IMR-90 (cell line): ENCODE measurements around the gene PCDHA5. TPM values are rescaled to one million over a fixed set of nuclear protein-coding genes. Genes with fewer than 3 reads are reported as not detected.

Experiments used
- ATAC-seq: fragments of 200-7000 bp; cut with Tn5 transposase; 2 replicates; pipeline ENCODE4 v1.9.1; 2020; ENCODE audit warnings: low read depth, mild to moderate bottlenecking, moderate library complexity
- BruUV-seq: library from RNA; stranded (reverse); fragments of 400-500 nt; replicated peaks from 2 replicates; lab custom pipeline; 2021; lab: Mats Ljungman, UMichigan
- CTCF ChIA-PET: fragments of 300-600 bp; formaldehyde crosslinking; extraction: SDS; loops from one replicate; lab custom pipeline; 2021; ENCODE audit warnings: antibody characterized with exemption; lab: Yijun Ruan, JAX
- POLR2A ChIA-PET: fragments of 300-600 bp; sonication (Branson Sonifier 250); formaldehyde crosslinking; loops from one replicate; lab custom pipeline; 2022; ENCODE audit warnings: antibody characterized with exemption; ENCODE audit not compliant: unreplicated experiment; lab: Charles Lee
- DNase-seq: peaks from one replicate; pipeline ENCODE4 v3.0.0; 2013
- H2AFZ ChIP-seq: replicated peaks from 2 replicates; pipeline ENCODE3; 2013; ENCODE audit warnings: low read length, mild to moderate bottlenecking; ENCODE audit not compliant: poor library complexity
- H2AK5ac ChIP-seq: 2 replicates; pipeline ENCODE4 v1.6.1; 2013; ENCODE audit warnings: low read depth, low read length, inconsistent platforms
- H2AK9ac ChIP-seq: replicated peaks from 2 replicates; pipeline ENCODE3; 2013; ENCODE audit warnings: mild to moderate bottlenecking, low read depth, low read length, moderate library complexity; ENCODE audit not compliant: poor library complexity
- H2BK120ac ChIP-seq: 2 replicates; pipeline ENCODE4 v1.6.1; 2013; ENCODE audit warnings: low read depth, low read length, inconsistent platforms
- H2BK15ac ChIP-seq: 3 replicates; pipeline ENCODE4 v1.6.1; 2013; ENCODE audit warnings: low read depth, low read length, inconsistent platforms
- H2BK20ac ChIP-seq: 2 replicates; pipeline ENCODE4 v1.6.1; 2013; ENCODE audit warnings: low read depth, mild to moderate bottlenecking, inconsistent platforms, low read length, moderate library complexity
- H2BK5ac ChIP-seq: 2 replicates; pipeline ENCODE4 v1.6.1; 2013; ENCODE audit warnings: mild to moderate bottlenecking, low read depth, low read length, inconsistent platforms; ENCODE audit not compliant: poor library complexity, severe bottlenecking
- H3K14ac ChIP-seq: replicated peaks from 2 replicates; pipeline ENCODE4 v1.6.1; 2013; ENCODE audit warnings: low read depth, low read length, inconsistent platforms
- H3K18ac ChIP-seq: 2 replicates; pipeline ENCODE4 v1.6.1; 2013; ENCODE audit warnings: low read depth, low read length, control low read depth
- H3K23ac ChIP-seq: 2 replicates; pipeline ENCODE4 v1.6.1; 2013; ENCODE audit warnings: low read depth, low read length, inconsistent platforms
- H3K27ac ChIP-seq: 2 replicates; pipeline ENCODE4 v1.5.1; 2013; ENCODE audit warnings: mild to moderate bottlenecking, control low read depth, low read length; ENCODE audit not compliant: insufficient read depth
- H3K27me3 ChIP-seq: 2 replicates; pipeline ENCODE4 v1.6.1; 2013; ENCODE audit warnings: low read length; ENCODE audit not compliant: control insufficient read depth, insufficient read depth
- H3K36me3 ChIP-seq: 2 replicates; pipeline ENCODE4 v1.6.1; 2013; ENCODE audit warnings: low read length, mixed read lengths; ENCODE audit not compliant: control insufficient read depth, insufficient read depth
- H3K4ac ChIP-seq: 2 replicates; pipeline ENCODE4 v1.6.1; 2013; ENCODE audit warnings: low read depth, low read length, inconsistent platforms
- H3K4me1 ChIP-seq: 2 replicates; pipeline ENCODE4 v1.6.1; 2013; ENCODE audit warnings: low read length, mixed read lengths; ENCODE audit not compliant: control insufficient read depth, insufficient read depth
- H3K4me2 ChIP-seq: 2 replicates; pipeline ENCODE4 v1.6.1; 2013; ENCODE audit warnings: low read depth, mild to moderate bottlenecking, control low read depth, low read length, moderate library complexity
- H3K4me3 ChIP-seq: 2 replicates; pipeline ENCODE4 v1.5.1; 2013; ENCODE audit warnings: low read depth, mild to moderate bottlenecking, control low read depth, low read length, moderate library complexity; ENCODE audit not compliant: insufficient read depth
- H3K56ac ChIP-seq: 2 replicates; pipeline ENCODE4 v1.6.1; 2013; ENCODE audit warnings: low read length, inconsistent platforms; ENCODE audit not compliant: insufficient read depth; ENCODE audit errors: extremely low read depth
- H3K79me1 ChIP-seq, 2 experiments: 2 replicates each; pipeline ENCODE4 v1.6.1; 2013; ENCODE audit warnings: low read length in 2 of 2, inconsistent platforms in 1 of 2, low read depth in 1 of 2
- H3K9ac ChIP-seq: 2 replicates; pipeline ENCODE4 v1.6.1; 2013; ENCODE audit warnings: low read depth, low read length, control low read depth
- H3K9me1 ChIP-seq: 2 replicates; pipeline ENCODE4 v1.6.1; 2013; ENCODE audit warnings: low read length, inconsistent platforms; ENCODE audit not compliant: insufficient read depth
- H3K9me3 ChIP-seq: 2 replicates; pipeline ENCODE4 v1.6.1; 2013; ENCODE audit warnings: low read length; ENCODE audit not compliant: control insufficient read depth, insufficient read depth
- H4K20me1 ChIP-seq: 2 replicates; pipeline ENCODE4 v1.6.1; 2013; ENCODE audit warnings: low read length, inconsistent platforms; ENCODE audit not compliant: insufficient read depth
- H4K5ac ChIP-seq: 2 replicates; pipeline ENCODE4 v1.6.1; 2013; ENCODE audit warnings: mild to moderate bottlenecking, low read depth, low read length, control low read depth
- H4K8ac ChIP-seq, 2 experiments: 2 replicates each; pipeline ENCODE4 v1.6.1; 2013; ENCODE audit warnings: low read depth in 2 of 2, low read length in 2 of 2, control low read depth in 1 of 2, inconsistent platforms in 1 of 2
- H4K91ac ChIP-seq: 2 replicates; pipeline ENCODE4 v1.6.1; 2013; ENCODE audit warnings: low read depth, low read length, inconsistent platforms; ENCODE audit not compliant: insufficient read depth
- BHLHE40 ChIP-seq: fragments of 150-350 bp; IDR thresholded peaks from 2 replicates; pipeline ENCODE4 v1.6.1; 2016; ENCODE audit warnings: mild to moderate bottlenecking, low read depth, low read length
- CEBPB ChIP-seq: IDR thresholded peaks from 2 replicates; pipeline ENCODE4 v1.6.1; 2012; ENCODE audit warnings: low read depth, low read length, improper control_type of control experiment
- CHD1 ChIP-seq: IDR thresholded peaks from 2 replicates; pipeline ENCODE4 v1.6.1; 2012; ENCODE audit warnings: low read depth, low read length, improper control_type of control experiment
- FOS ChIP-seq: fragments of 150-350 bp; IDR thresholded peaks from 2 replicates; pipeline ENCODE4 v1.6.1; 2016; ENCODE audit warnings: low read depth, low read length
- MAFK ChIP-seq: IDR thresholded peaks from 2 replicates; pipeline ENCODE4 v1.6.1; 2012; ENCODE audit warnings: low read depth, low read length, improper control_type of control experiment
- MAZ ChIP-seq: IDR thresholded peaks from 2 replicates; pipeline ENCODE4 v1.6.1; 2012; ENCODE audit warnings: low read depth, mild to moderate bottlenecking, low read length, improper control_type of control experiment, moderate library complexity, borderline replicate concordance
- MXI1 ChIP-seq: IDR thresholded peaks from 2 replicates; pipeline ENCODE4 v1.6.1; 2012; ENCODE audit warnings: low read depth, mild to moderate bottlenecking, low read length, moderate library complexity, borderline replicate concordance
- NFE2L2 ChIP-seq: fragments of 150-350 bp; IDR thresholded peaks from 2 replicates; pipeline ENCODE4 v1.6.1; 2016; ENCODE audit warnings: low read depth, mild to moderate bottlenecking, low read length
- POLR2A ChIP-seq: IDR thresholded peaks from 2 replicates; pipeline ENCODE4 v1.6.1; 2012; ENCODE audit warnings: mild to moderate bottlenecking, low read depth, low read length
- RAD21 ChIP-seq: IDR thresholded peaks from 2 replicates; pipeline ENCODE4 v1.6.1; 2012; ENCODE audit warnings: low read length, improper control_type of control experiment
- RCOR1 ChIP-seq: IDR thresholded peaks from 2 replicates; pipeline ENCODE4 v1.6.1; 2012; ENCODE audit warnings: mild to moderate bottlenecking, low read length, improper control_type of control experiment; ENCODE audit not compliant: insufficient replicate concordance
- RFX5 ChIP-seq: IDR thresholded peaks from 2 replicates; pipeline ENCODE4 v1.8.0; 2012; ENCODE audit warnings: low read depth, mild to moderate bottlenecking, low read length, moderate library complexity
- SMC3 ChIP-seq: fragments of 150-350 bp; IDR thresholded peaks from 2 replicates; pipeline ENCODE4 v1.6.1; 2016; ENCODE audit warnings: low read depth, mild to moderate bottlenecking, antibody characterized with exemption, low read length, moderate library complexity
- WGBS, 2 experiments: methylation state at CpG; one replicate each; pipeline versions ENCODE4 v1.1.5 to v1.1.7; 2013; ENCODE audit warnings: missing lambda C conversion rate in 2 of 2; ENCODE audit not compliant: insufficient read length in 1 of 2; ENCODE audit errors: extremely low coverage in 2 of 2; 5-methylcytosine and 5-hydroxymethylcytosine counted together
- dilution Hi-C: fragments of 300-500 bp; cut with HindIII; formaldehyde crosslinking; loops from one replicate; pipeline ENCODE4 v1.14.3; 2018; ENCODE audit warnings: low sequenced_read_pairs; ENCODE audit not compliant: unreplicated experiment
- in situ Hi-C: fragments of 300-500 bp; cut with MboI; formaldehyde crosslinking; loops from 3 replicates; pipeline ENCODE4 v1.14.3; 2019; ENCODE audit warnings: low sequenced_read_pairs, inconsistent platforms, mixed read lengths
- intact Hi-C: fragments of 100-400 bp; cut with micrococcal nuclease; formaldehyde crosslinking; loops from 2 replicates; pipeline ENCODE4 v1.10.0; 2022
- polyA plus RNA-seq, 3 experiments: library from polyadenylated mRNA; depleted of rRNA; stranded (reverse); fragments of >200 nt; gene quantifications; 2 replicates each; pipeline ENCODE4 v1.2.3, GENCODE V29; 2012; ENCODE audit warnings: low replicate concordance in 1 of 3
- total RNA-seq: library from RNA; depleted of rRNA; stranded (reverse); fragments of >200 nt; gene quantifications from 2 replicates; pipeline ENCODE4 v1.2.3, GENCODE V29; 2012
- TF ChIP-seq, protein P1 (sequence below): fragments of 150-350 bp; IDR thresholded peaks from 2 replicates; pipeline ENCODE4 v1.6.1; 2017; ENCODE audit warnings: mild to moderate bottlenecking, antibody characterized with exemption, low read length, low read depth
- TF ChIP-seq, protein P2 (sequence below): conservative IDR thresholded peaks from 2 replicates; pipeline ENCODE4 v1.5.1; 2012; ENCODE audit warnings: mild to moderate bottlenecking, low read depth, low read length, improper control_type of control experiment
- TF ChIP-seq, protein P3 (sequence below): fragments of 150-350 bp; IDR thresholded peaks from 2 replicates; pipeline ENCODE4 v1.6.1; 2016; ENCODE audit warnings: low read depth, mild to moderate bottlenecking, low read length, moderate library complexity, borderline replicate concordance

PCDHA5 gene
- total and polyA plus RNA-seq, 2 of the 4 experiments (the other 2 are of a cell fraction) = not detected

DNA sequence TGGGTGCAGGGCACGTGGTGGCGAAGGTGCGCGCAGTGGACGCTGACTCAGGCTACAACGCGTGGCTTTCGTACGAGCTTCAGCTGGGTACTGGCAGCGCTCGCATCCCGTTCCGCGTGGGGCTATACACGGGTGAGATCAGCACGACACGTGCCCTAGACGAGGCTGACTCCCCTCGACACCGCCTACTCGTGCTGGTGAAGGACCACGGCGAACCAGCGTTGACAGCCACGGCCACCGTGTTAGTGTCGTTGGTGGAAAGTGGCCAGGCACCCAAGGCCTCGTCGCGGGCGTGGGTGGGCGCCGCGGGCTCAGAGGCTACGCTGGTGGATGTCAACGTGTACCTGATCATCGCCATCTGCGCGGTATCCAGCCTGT lies 24.7 kb upstream of the PCDHA5 start:
- Histone ChIP-seq H3K79me1 (no peaks in the 10 kb centered on the region), H4K8ac (no peak overlapping the region), H3K27ac (no peak overlapping the region), H3K4me3 (no peak overlapping the region), H2BK5ac (no peak overlapping the region), H3K23ac (no peak overlapping the region), H3K56ac (no peak overlapping the region), H2AK5ac (no peak overlapping the region), H3K4me1 (no peaks in the 10 kb centered on the region), H3K9ac (no peak overlapping the region), H4K91ac (no peak overlapping the region), H3K27me3 (no peaks in the 10 kb centered on the region), H2BK20ac (no peak overlapping the region), H3K18ac (no peak overlapping the region), H2BK15ac (no peak overlapping the region), H2BK120ac (no peak overlapping the region), H3K4me2 (no peak overlapping the region), H3K14ac (no peak overlapping the region), H2AFZ (no peak overlapping the region), H3K9me1 (no peaks in the 10 kb centered on the region), H4K5ac (no peak overlapping the region), H3K4ac (no peak overlapping the region), H3K9me3 (peaks cover 19% of the 10 kb centered on the region), H3K36me3 (no peaks in the 10 kb centered on the region), H2AK9ac (no peak overlapping the region), H4K20me1 (no peaks in the 10 kb centered on the region)
- in situ Hi-C loops (no loop called here), intact Hi-C loops (no loop called here), dilution Hi-C loops (no loop called here)
- ChIA-PET POLR2A (no interaction called here), CTCF (no interaction called here)
- 54% methylated on average over 33 of the region's 39 CpGs; no CpG with 5 or more reads in 1 of the 2 experiments for WGBS, 2 experiments
- ATAC-seq = no peak
- DNase-seq = no peak
- BruUV-seq = no TSS peak
- TF ChIP-seq BHLHE40 (no peak), NFE2L2 (no peak), RFX5 (no peak), CHD1 (no peak), CEBPB (no peak), POLR2A (no peak), MXI1 (no peak), MAFK (no peak), MAZ (no peak), FOS (no peak), SMC3 (no peak), RCOR1 (no peak), RAD21 (no peak)
- TF ChIP-seq, protein P1, sequence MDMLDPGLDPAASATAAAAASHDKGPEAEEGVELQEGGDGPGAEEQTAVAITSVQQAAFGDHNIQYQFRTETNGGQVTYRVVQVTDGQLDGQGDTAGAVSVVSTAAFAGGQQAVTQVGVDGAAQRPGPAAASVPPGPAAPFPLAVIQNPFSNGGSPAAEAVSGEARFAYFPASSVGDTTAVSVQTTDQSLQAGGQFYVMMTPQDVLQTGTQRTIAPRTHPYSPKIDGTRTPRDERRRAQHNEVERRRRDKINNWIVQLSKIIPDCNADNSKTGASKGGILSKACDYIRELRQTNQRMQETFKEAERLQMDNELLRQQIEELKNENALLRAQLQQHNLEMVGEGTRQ = no peak
- TF ChIP-seq, protein P2, sequence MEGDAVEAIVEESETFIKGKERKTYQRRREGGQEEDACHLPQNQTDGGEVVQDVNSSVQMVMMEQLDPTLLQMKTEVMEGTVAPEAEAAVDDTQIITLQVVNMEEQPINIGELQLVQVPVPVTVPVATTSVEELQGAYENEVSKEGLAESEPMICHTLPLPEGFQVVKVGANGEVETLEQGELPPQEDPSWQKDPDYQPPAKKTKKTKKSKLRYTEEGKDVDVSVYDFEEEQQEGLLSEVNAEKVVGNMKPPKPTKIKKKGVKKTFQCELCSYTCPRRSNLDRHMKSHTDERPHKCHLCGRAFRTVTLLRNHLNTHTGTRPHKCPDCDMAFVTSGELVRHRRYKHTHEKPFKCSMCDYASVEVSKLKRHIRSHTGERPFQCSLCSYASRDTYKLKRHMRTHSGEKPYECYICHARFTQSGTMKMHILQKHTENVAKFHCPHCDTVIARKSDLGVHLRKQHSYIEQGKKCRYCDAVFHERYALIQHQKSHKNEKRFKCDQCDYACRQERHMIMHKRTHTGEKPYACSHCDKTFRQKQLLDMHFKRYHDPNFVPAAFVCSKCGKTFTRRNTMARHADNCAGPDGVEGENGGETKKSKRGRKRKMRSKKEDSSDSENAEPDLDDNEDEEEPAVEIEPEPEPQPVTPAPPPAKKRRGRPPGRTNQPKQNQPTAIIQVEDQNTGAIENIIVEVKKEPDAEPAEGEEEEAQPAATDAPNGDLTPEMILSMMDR = no peak
- TF ChIP-seq, protein P3, sequence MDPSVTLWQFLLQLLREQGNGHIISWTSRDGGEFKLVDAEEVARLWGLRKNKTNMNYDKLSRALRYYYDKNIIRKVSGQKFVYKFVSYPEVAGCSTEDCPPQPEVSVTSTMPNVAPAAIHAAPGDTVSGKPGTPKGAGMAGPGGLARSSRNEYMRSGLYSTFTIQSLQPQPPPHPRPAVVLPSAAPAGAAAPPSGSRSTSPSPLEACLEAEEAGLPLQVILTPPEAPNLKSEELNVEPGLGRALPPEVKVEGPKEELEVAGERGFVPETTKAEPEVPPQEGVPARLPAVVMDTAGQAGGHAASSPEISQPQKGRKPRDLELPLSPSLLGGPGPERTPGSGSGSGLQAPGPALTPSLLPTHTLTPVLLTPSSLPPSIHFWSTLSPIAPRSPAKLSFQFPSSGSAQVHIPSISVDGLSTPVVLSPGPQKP = no peak
